ENCODE measurements around the gene KRTAP10-6.

GRCh38 chr21:44575307-44576024 is 16.8 kb downstream of the KRTAP10-6 start:
- TF ChIP-seq POLR2A (IDR thresholded peaks at IDR 0.05; ENCODE audit: low read length) (no peak), GATA1 (IDR thresholded peaks at IDR 0.05; ENCODE audit: low read depth, low read length) (no peak)

Measured in erythroblast (primary cell).